NCI-H2227 treated with DMSO at 0.1 percent for 48 hours (cell line): ENCODE results near the gene GOLGA8T.
"Not testable (repeated sequence)": the region's sequence is repeated elsewhere in the genome, so short reads cannot be mapped to it uniquely, and the experiment has no call there.

ENCODE experiments used
- DNase-seq: peaks from one replicate; lab custom pipeline; 2025; lab: John Stamatoyannopoulos, UW

Gene GOLGA8T, protein sequence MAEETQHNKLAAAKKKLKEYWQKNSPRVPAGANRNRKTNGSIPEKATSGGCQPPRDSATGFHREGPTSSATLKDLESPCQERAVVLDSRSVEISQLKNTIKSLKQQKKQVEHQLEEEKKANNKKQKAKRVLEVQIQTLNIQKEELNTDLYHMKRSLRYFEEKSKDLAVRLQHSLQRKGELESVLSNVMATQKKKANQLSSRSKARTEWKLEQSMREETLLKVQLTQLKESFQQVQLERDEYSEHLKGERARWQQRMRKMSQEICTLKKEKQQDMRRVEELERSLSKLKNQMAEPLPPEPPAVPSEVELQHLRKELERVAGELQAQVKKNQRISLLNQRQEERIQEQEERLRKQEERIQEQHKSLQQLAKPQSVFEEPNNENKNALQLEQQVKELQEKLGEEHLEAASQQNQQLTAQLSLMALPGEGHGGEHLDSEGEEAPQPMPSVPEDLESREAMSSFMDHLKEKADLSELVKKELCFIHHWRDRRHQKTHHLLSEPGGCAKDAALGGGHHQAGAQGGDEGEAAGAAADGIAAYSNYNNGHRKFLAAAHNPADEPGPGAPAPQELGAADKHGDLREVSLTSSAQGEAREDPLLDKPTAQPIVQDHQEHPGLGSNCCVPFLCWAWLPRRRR

GRCh38 chr15:30134751-30135150 lies at the start of gene GOLGA8T:
TSS of gene GOLGA8T (plus strand) at chr15:30135051. CDS start at chr15:30135149, 98 bp downstream.
- DNase-seq = not testable (repeated sequence)

DNA sequence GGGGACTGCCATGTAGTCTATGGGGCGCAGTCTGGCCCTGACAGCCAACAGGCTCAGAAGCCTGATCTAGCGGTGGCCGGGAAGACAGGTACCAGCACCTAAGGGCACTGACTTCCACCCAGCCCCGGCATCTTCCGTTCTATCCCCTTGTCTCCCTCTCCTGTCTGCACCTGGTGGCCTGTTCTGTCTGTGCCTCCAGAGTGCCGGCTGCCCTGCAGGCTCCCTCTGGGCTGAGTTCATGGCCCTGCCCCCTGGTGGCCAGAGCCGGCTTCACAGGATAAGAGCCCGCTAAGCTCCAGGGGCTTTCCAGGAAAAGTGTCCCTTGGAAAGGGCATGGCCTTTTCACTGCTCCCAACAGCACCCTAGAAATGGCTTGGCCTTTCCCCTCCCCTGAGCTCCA lies 37.0 kb upstream of the GOLGA8T start:
- not testable (repeated sequence) for DNase-seq

DNA sequence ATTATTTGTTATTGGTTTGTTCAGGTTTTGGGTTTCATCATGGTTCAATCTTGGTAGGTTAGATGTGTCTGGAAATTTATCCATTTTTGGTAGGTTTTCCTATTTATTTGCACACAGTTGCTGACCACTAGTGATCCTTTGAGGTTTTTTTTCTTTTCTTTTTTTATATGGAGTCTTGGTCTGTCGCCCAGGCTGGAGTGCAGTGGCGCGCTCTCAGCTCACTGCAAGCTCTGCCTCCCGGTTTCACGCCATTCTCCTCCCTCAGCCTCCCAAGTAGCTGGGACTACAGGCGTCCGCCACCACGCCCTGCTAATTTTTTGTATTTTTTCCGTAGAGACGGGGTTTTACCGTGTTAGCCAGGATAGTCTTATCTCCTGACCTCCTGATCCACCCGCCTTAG lies 32.0 kb upstream of the GOLGA8T start:
- DNase-seq = not testable (repeated sequence)

DNA sequence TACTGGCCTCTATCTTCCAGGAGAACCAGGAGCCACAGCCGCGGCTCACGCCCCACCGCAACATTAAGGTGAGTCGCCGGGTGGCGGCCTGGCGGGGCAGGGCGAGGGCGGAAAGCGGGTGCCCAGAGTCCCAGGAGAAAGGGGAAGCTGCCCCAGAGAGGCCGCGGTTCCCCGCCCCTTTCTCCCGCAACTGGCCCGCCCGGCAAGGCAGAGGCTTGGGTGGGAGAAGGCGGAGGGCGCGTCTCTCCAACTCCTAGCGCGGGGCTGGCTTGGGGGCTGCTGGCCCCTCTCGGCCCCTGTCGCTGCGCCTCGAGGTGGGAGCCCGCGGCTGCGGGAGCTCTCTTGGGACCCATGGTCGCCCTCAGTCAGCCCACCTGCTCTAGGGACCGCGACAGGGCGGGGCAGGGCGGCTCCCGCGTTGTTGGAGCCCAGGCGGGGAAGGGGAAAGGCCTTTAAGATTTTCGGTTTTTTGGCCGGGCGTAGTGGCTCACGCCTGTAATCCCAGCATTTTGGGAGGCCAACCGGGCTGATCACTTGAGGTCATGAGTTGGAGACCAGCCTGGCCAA lies 30.8 kb upstream of the GOLGA8T start:
- DNase-seq = not testable (repeated sequence)

DNA sequence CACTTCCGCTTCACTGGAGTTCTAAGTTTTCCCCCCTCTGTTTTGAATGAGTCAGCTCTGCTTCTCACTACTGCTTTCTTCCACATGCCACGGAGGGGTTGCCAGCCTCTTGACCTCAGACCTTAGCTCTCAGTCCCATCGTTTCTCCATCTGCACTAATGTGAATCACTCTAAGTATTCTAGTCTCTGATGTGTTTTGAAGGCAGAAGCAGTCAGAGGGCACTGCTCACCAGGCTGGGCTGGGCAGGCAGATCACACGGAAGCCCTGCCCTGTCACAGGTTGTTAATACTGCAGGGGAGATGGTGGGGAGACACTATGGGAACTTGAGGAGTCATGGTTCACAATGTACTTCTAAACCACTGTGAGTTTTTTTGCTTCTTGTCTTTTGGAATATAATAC lies 24.3 kb upstream of the GOLGA8T start:
- not testable (repeated sequence) for DNase-seq

- DNase-seq = not testable (repeated sequence)
Measured at GRCh38 chr15:30130066-30130465, 4.8 kb upstream of the GOLGA8T start.

- not testable (repeated sequence) for DNase-seq
Measured at GRCh38 chr15:30143246-30143645, 8.4 kb downstream of the GOLGA8T start.

DNA sequence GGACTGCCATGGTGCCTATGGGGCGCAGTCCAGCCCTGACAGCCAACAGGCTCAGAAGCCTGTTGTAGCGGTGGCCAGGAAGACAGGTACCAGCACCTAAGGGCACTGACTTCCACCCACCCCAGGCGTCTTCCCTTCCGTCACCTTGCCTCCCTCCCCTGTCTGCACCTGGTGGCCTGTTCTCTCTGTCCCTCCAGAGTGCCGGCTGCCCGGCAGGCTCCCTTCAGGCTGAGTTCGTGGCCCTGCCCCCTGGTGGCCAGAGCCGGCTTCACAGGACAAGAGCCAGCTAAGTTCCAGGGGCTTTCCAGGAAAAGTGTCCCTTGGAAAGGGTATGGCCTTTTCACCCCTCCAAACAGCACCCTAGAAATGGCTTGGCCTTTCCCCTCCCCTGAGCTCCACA lies 15.0 kb downstream of the GOLGA8T start:
- DNase-seq = not testable (repeated sequence)

DNA sequence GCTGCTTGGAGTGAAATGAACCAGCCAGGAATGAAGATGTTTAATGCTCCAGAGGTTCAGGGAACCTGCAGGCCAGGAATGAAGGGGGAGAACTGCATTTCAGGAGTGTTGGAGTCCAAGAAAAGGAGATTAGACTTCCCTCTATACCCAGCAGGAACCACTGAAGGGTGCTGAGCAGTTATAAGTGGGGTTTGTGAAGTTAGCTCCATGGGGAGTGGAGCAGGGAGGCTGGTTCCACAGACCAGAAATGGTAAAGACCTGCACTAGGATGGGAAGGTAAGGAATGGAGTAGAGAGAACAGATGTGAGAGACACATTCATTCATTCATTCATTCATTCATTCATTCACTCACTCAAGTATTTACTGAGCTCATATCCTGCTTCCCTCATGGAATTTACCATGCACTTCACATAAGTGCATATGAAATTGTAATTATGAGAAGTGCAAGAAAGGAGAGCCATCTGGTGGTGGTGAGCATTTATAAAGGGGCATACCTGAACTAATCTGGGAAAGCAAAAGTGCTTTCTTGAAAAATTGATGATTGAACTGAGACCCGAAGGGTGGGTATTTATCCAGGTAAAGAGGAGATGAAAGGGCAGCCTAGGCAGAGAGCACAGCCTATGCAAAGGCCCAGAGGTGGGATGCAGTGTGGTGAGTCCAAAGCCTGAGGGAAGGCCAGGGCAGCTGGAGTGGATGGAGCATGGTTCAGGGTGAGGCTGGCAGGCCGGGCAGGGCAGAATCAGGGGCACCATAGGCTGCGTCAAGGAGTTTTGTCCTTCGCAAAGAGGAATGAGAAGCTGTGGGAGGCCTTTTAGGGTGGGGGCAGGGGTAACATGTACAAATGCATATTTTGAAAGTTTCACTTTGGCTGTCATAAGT lies 27.9 kb downstream of the GOLGA8T start:
- DNase-seq = not testable (repeated sequence)

DNA sequence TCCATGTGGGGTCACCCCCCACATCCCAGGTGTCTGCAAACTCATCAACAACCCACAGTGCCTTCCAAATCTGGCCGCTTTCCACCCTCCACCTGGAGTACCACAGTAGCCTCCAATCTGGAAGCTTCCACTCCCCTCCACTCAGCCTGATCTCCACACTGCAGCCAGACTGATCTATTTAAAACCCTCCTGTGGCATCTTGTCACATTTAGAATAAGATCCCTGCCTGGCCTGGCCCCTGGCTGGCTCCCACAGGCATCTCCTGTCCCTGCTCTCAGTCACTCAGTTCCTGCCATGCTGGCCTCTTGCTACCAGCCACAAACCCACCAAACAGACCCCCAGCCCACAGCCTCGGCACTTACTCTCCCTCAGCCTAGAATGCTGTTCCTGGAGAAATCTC lies 28.9 kb downstream of the GOLGA8T start:
- DNase-seq = not testable (repeated sequence)

GRCh38 chr15:30164257-30164656 lies 29.4 kb downstream of the GOLGA8T start:
- DNase-seq = not testable (repeated sequence)

DNA sequence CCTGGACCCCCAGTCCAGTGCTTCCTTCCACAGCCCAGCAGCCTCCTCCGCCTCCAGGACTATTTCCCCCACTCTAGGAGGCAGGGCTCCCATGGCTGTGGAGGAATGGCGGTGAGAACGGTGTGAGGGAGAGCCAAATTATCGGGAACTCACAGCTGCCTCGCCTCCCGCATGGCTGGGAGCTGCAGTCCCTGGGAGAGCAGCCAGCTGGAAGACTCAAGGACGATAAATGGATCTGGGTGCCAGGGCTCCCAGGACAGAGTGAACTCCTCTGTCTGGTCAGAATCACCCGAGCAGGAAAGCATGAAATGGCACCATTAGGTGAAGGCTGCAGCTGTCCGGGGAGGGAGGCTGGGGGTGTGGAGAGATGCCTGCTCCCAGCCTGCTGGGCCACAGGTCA lies 32.6 kb downstream of the GOLGA8T start:
- DNase-seq = not testable (repeated sequence)

DNA sequence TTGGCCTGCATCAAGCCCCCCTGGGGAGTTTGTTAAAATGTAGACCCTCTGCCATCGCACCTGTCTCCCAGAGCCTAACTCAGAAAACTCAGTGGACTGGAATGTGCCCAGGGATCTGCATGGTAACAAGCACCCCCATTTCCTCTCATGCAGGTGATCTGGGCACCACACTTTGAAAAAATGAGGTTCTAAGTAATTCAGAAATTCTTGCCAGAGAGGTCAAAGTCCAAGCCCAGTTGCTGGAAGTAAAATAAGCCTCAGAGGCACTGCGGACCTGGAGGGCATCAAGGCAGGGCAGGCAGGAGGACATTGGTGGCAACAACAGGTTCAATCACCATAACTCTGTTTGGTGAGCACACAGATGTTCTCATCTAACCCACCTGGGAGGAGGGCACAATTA lies 33.0 kb downstream of the GOLGA8T start:
- DNase-seq = not testable (repeated sequence)

DNA sequence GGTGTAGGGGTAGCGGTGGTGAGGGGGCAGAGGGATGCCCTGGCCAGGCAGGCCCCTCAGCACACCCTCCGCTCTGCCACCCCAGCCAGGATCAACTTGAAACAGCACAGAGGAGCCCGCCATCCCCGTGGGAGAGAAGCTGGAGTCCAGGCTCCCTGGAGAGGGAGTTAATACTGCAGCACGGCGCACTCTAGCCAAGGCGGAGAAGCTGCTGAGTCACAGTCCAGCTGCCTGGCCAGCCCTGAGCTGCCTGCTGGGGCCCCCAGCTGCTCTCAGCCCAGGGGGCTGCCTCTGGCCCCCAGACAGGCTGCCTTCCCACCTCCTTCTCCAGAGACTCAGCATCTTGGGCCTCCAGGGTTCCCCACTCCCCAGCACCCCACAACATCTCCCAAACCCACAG lies 36.6 kb downstream of the GOLGA8T start:
- not testable (repeated sequence) for DNase-seq

DNA sequence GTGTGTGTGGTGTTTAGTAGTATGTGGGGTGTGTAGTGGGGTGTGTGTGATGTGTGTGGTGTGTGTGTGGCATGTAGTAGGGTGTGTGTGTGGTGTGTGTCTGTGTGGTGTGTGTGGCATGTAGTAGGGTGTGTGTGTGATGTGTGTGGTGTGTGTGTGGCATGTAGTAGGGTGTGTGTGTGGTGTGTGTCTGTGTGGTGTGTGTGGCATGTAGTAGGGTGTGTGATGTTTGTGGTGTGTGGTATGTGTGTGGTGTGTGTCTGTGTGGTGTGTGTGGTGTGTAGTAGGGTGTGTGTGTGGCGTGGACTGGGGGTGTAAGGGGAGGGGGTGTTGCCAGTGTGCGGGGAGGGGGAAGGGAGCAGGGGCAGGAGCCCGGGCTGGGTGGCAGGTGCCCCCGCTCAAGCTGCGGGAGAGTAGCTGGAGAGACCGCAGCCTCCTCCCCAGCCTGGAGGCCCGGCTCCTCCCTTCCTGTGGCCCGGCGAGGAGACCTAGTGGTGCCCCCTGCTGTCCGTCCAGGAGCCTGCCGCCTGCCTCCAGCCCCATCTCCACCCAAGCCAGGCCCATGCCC lies 38.3 kb downstream of the GOLGA8T start:
- not testable (repeated sequence) for DNase-seq

DNA sequence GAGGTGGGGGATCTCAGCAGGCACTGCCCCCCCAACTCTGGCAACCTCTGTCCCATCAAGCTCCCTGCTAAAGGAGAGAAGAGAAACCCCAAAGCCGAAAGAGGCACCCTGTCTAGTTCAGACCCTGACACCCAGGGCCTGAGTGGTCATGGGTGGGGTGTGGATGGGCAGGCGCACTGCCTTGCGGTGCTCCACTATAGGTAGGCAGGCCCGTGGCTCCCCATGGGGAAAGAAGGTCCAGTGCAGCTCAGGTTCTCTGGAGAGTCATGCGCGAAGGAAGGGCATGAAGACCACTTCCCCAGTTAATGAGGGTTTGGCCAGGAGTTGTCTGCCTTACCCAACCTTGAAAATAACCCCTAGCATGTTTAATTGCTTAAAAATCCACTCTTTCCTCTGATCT lies 40.4 kb downstream of the GOLGA8T start:
- not testable (repeated sequence) for DNase-seq

- not testable (repeated sequence) for DNase-seq
Measured at GRCh38 chr15:30176613-30177012, 41.8 kb downstream of the GOLGA8T start.

- not testable (repeated sequence) for DNase-seq
Measured at GRCh38 chr15:30179814-30180213, 45.0 kb downstream of the GOLGA8T start.

GRCh38 chr15:30185495-30185894 lies 50.6 kb downstream of the GOLGA8T start:
- DNase-seq = not testable (repeated sequence)

GRCh38 chr15:30187429-30187828 lies 52.6 kb downstream of the GOLGA8T start:
- not testable (repeated sequence) for DNase-seq

DNA sequence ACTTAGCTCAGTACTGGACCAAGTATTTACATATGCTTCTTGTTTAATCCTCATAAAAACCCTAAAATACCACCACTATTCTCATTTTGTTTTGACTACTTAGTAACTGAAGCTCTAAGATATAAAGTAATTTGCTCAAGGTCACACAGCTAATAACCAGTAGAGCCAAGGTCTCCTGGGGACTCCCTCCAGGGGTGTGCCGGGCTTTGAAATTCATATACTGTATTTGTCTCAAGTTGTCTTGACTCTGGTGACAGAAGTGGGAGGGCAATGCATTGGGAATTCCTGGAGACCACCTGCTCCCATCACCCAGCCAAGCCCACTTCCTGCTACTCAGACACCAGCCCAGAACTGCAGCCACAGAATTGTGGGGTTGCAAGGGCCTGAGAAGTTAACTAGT lies 54.9 kb downstream of the GOLGA8T start:
- DNase-seq = not testable (repeated sequence)
